ENCODE measurements around the gene COG4.

GRCh38 chr16:70448075-70448474 is 75.3 kb downstream of the COG4 start:
- TF ChIP-seq CTCF (IDR thresholded peaks at IDR 0.05) (no peak), POLR2A (IDR thresholded peaks at IDR 0.05) (no peak)

Measured in adrenal gland (tissue), 5 donors.